ELF-1 (cell line): Measurements from ENCODE around the gene OCA2.

Experiments used
- DNase-seq: peaks from one replicate; pipeline ENCODE4 v3.0.0-alpha.2; 2016; ENCODE audit warnings: low read depth, low spot score

Gene OCA2

GRCh38 chr15:27873039-27873438 lies 226.1 kb downstream of the OCA2 start:
- no peak for DNase-seq

- DNase-seq = no peak
Observed at GRCh38 chr15:27872355-27872754, 226.8 kb downstream of the OCA2 start.

GRCh38 chr15:27871902-27872260 lies 227.2 kb downstream of the OCA2 start:
- no peak for DNase-seq

GRCh38 chr15:27871078-27871901 lies 227.8 kb downstream of the OCA2 start:
- DNase-seq = no peak

GRCh38 chr15:27870320-27870719 lies 228.8 kb downstream of the OCA2 start:
- DNase-seq = no peak

GRCh38 chr15:27869697-27870281 lies 229.3 kb downstream of the OCA2 start:
- DNase-seq = no peak

- DNase-seq = no peak
Observed at GRCh38 chr15:27868828-27869404, 230.2 kb downstream of the OCA2 start.

GRCh38 chr15:27867861-27868260 lies 231.3 kb downstream of the OCA2 start:
- no peak for DNase-seq

- DNase-seq = no peak
Observed at GRCh38 chr15:27866505-27867165, 232.5 kb downstream of the OCA2 start.

GRCh38 chr15:27865926-27866325 lies 233.2 kb downstream of the OCA2 start:
- no peak for DNase-seq

GRCh38 chr15:27865323-27865922 lies 233.7 kb downstream of the OCA2 start:
- no peak for DNase-seq

- no peak for DNase-seq
Observed at GRCh38 chr15:27864719-27865118, 234.4 kb downstream of the OCA2 start.

- no peak for DNase-seq
Observed at GRCh38 chr15:27864086-27864485, 235.0 kb downstream of the OCA2 start.

- no peak for DNase-seq
Observed at GRCh38 chr15:27863000-27863399, 236.1 kb downstream of the OCA2 start.

GRCh38 chr15:27861171-27861570 lies 237.9 kb downstream of the OCA2 start:
- DNase-seq = no peak

GRCh38 chr15:27855137-27855536 lies 244.0 kb downstream of the OCA2 start:
- no peak for DNase-seq

GRCh38 chr15:27854601-27855000 lies 244.5 kb downstream of the OCA2 start:
- no peak for DNase-seq

- no peak for DNase-seq
Observed at GRCh38 chr15:27853624-27854455, 245.3 kb downstream of the OCA2 start.

GRCh38 chr15:27851858-27852210 lies 247.3 kb downstream of the OCA2 start:
- no peak for DNase-seq

GRCh38 chr15:27850981-27851857 lies 247.9 kb downstream of the OCA2 start:
- no peak for DNase-seq
